M059J (cell line): ENCODE results near the gene MCM5. TPM values are rescaled to one million over a fixed set of nuclear protein-coding genes. Genes with fewer than 3 reads are reported as not detected.

Source experiments
- total RNA-seq: library from RNA; depleted of rRNA; stranded (reverse); fragments of >200 nt; shearing (Covaris generic); gene quantifications from 2 replicates; pipeline ENCODE4 v1.2.3, GENCODE V29; 2014; rRNA removed

The MCM5 gene
- total RNA-seq, 1 experiment from 2014 or later, result 88.6 TPM

Other genes with a start within 250 kb of the MCM5 start
- gene HMGXB4, start 142.6 kb upstream of the MCM5 start, total RNA-seq, result 8.3 and 17.6 TPM in 2 replicates
- gene TOM1, start 100.2 kb upstream of the MCM5 start, total RNA-seq, result 17.1 and 21.4 TPM in 2 replicates
- gene HMOX1, start 19.0 kb upstream of the MCM5 start, total RNA-seq, result 9.4 and 14.9 TPM in 2 replicates
- 1.6 and 2.4 TPM in 2 replicates for gene RASD2, start 140.7 kb downstream of the MCM5 start, total RNA-seq
- gene MB, start 217.2 kb downstream of the MCM5 start, total RNA-seq, result 0.30 and 0.94 TPM in 2 replicates
- gene APOL6, start 248.3 kb downstream of the MCM5 start, total RNA-seq, result 22.2 and 25.8 TPM in 2 replicates